ENCODE data around the gene NLRC3.

DNA sequence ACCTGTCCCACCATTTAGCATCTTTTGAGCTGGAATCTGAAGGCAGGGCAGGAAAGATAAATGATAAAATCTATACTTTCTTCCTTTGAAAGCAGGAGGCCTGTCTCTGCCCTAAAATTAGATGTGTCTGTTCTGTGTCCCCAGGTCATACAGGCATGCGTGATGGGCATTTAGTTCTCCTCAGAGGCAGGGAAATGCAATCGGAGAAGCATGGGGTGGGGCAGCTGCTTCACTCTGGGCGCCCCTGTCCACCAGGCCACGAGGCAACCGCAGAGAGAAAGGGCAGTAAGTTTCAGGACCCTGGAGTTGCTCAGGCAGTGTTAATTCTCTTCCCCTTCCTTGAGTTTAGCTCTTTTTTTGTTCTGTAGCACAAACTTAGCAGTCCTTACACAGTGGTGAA lies 51.3 kb downstream of the NLRC3 start:
- TF ChIP-seq, protein P1, sequence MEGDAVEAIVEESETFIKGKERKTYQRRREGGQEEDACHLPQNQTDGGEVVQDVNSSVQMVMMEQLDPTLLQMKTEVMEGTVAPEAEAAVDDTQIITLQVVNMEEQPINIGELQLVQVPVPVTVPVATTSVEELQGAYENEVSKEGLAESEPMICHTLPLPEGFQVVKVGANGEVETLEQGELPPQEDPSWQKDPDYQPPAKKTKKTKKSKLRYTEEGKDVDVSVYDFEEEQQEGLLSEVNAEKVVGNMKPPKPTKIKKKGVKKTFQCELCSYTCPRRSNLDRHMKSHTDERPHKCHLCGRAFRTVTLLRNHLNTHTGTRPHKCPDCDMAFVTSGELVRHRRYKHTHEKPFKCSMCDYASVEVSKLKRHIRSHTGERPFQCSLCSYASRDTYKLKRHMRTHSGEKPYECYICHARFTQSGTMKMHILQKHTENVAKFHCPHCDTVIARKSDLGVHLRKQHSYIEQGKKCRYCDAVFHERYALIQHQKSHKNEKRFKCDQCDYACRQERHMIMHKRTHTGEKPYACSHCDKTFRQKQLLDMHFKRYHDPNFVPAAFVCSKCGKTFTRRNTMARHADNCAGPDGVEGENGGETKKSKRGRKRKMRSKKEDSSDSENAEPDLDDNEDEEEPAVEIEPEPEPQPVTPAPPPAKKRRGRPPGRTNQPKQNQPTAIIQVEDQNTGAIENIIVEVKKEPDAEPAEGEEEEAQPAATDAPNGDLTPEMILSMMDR (IDR thresholded peaks at IDR 0.05 in 2 of 3, conservative IDR thresholded peaks at IDR 0.05 in 1 of 3; ENCODE audit: borderline replicate concordance in 1 of 3, insufficient read depth in 1 of 3, low read depth in 2 of 3, low read length in 2 of 3), result no peak
- TF ChIP-seq CEBPB (IDR thresholded peaks at IDR 0.05; ENCODE audit: low read depth) (no peak), EZH2 (IDR thresholded peaks at IDR 0.05) (no peak), SIN3A (IDR thresholded peaks at IDR 0.05; ENCODE audit: low read depth) (no peak), POLR2A (IDR thresholded peaks at IDR 0.05; ENCODE audit: borderline replicate concordance, extremely low read depth, insufficient read depth, insufficient read length) (no peak), ZNF274 (IDR thresholded peaks at IDR 0.05; ENCODE audit: low read depth, low read length) (no peak), POLR2AphosphoS5 (IDR thresholded peaks at IDR 0.05; ENCODE audit: low read depth, low read length) (no peak), RAD21 (IDR thresholded peaks at IDR 0.05; ENCODE audit: low read depth) (no peak), ELF1 (IDR thresholded peaks at IDR 0.05; ENCODE audit: borderline replicate concordance, low read depth) (no peak), JUND (IDR thresholded peaks at IDR 0.05) (no peak), SP1 (IDR thresholded peaks at IDR 0.05; ENCODE audit: low read depth) (no peak), YY1 (IDR thresholded peaks at IDR 0.05; ENCODE audit: extremely low read depth, insufficient replicate concordance, low read depth, low read length) (no peak)
- TF ChIP-seq, protein P2, sequence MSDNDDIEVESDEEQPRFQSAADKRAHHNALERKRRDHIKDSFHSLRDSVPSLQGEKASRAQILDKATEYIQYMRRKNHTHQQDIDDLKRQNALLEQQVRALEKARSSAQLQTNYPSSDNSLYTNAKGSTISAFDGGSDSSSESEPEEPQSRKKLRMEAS (IDR thresholded peaks at IDR 0.05), result no peak
- TF ChIP-seq, protein P3, sequence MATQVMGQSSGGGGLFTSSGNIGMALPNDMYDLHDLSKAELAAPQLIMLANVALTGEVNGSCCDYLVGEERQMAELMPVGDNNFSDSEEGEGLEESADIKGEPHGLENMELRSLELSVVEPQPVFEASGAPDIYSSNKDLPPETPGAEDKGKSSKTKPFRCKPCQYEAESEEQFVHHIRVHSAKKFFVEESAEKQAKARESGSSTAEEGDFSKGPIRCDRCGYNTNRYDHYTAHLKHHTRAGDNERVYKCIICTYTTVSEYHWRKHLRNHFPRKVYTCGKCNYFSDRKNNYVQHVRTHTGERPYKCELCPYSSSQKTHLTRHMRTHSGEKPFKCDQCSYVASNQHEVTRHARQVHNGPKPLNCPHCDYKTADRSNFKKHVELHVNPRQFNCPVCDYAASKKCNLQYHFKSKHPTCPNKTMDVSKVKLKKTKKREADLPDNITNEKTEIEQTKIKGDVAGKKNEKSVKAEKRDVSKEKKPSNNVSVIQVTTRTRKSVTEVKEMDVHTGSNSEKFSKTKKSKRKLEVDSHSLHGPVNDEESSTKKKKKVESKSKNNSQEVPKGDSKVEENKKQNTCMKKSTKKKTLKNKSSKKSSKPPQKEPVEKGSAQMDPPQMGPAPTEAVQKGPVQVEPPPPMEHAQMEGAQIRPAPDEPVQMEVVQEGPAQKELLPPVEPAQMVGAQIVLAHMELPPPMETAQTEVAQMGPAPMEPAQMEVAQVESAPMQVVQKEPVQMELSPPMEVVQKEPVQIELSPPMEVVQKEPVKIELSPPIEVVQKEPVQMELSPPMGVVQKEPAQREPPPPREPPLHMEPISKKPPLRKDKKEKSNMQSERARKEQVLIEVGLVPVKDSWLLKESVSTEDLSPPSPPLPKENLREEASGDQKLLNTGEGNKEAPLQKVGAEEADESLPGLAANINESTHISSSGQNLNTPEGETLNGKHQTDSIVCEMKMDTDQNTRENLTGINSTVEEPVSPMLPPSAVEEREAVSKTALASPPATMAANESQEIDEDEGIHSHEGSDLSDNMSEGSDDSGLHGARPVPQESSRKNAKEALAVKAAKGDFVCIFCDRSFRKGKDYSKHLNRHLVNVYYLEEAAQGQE (IDR thresholded peaks at IDR 0.05; ENCODE audit: low read depth), result no peak
